OCI-LY7 (cell line): Measurements from ENCODE around the gene VNN1. TPM values are rescaled to one million over a fixed set of nuclear protein-coding genes. Genes with fewer than 3 reads are reported as not detected.

Experiments
- BruUV-seq: library from RNA; stranded (reverse); fragments of 400-500 nt; replicated peaks from 2 replicates; lab custom pipeline; 2021; lab: Mats Ljungman, UMichigan
- CTCF ChIA-PET: fragments of 300-600 bp; sonication (Branson Sonifier 250); formaldehyde crosslinking; loops from one replicate; lab custom pipeline; 2022; ENCODE audit warnings: antibody characterized with exemption; ENCODE audit not compliant: unreplicated experiment; lab: Charles Lee
- POLR2A ChIA-PET: fragments of 300-600 bp; sonication (Branson Sonifier 250); formaldehyde crosslinking; loops from one replicate; lab custom pipeline; 2022; ENCODE audit warnings: antibody characterized with exemption; lab: Charles Lee
- DNase-seq: peaks from one replicate; pipeline ENCODE4 v3.0.0-alpha.2; 2015; ENCODE audit warnings: low spot score
- H2AFZ ChIP-seq: fragments of 200-600 bp; sonication (generic), shearing (Covaris generic); 2 replicates; pipeline ENCODE4 v1.6.1; 2014; ENCODE audit warnings: mild to moderate bottlenecking, antibody characterized with exemption, low read length, moderate library complexity
- H3K27ac ChIP-seq: fragments of 200-600 bp; sonication (generic); 2 replicates; pipeline ENCODE4 v1.5.1; 2014; ENCODE audit warnings: mixed run types, low read depth, mild to moderate bottlenecking, moderate library complexity, low read length, inconsistent platforms; ENCODE audit not compliant: poor library complexity, severe bottlenecking
- H3K36me3 ChIP-seq: fragments of 200-600 bp; sonication (generic); 2 replicates; pipeline ENCODE4 v1.6.1; 2014; ENCODE audit warnings: mild to moderate bottlenecking, antibody characterized with exemption, low read length, moderate library complexity, mixed read lengths; ENCODE audit not compliant: insufficient read depth
- H3K4me1 ChIP-seq: fragments of 200-600 bp; sonication (generic); 2 replicates; pipeline ENCODE4 v1.5.1; 2014; ENCODE audit warnings: mild to moderate bottlenecking, low read length; ENCODE audit not compliant: insufficient read depth, poor library complexity, severe bottlenecking
- H3K4me2 ChIP-seq: fragments of 200-600 bp; sonication (generic); 2 replicates; pipeline ENCODE4 v1.6.1; 2014; ENCODE audit warnings: mild to moderate bottlenecking, low read length
- H3K4me3 ChIP-seq: fragments of 200-600 bp; sonication (generic); 2 replicates; pipeline ENCODE4 v1.5.1; 2014; ENCODE audit warnings: mild to moderate bottlenecking, low read depth, low read length; ENCODE audit not compliant: poor library complexity, severe bottlenecking
- H3K79me2 ChIP-seq: fragments of 200-600 bp; sonication (generic); 2 replicates; pipeline ENCODE4 v1.6.1; 2016; ENCODE audit warnings: low read depth, mild to moderate bottlenecking, low read length, moderate library complexity, mixed read lengths; ENCODE audit not compliant: insufficient read depth
- H3K9me2 ChIP-seq: fragments of 200-600 bp; sonication (generic); 2 replicates; pipeline ENCODE4 v1.6.1; 2016; ENCODE audit warnings: mild to moderate bottlenecking, low read length, mixed read lengths; ENCODE audit not compliant: insufficient read depth
- H3K9me3 ChIP-seq: fragments of 200-600 bp; sonication (generic); 2 replicates; pipeline ENCODE4 v1.6.1; 2014; ENCODE audit warnings: mild to moderate bottlenecking, mixed run types, low read length, mixed read lengths
- H4K20me1 ChIP-seq: fragments of 200-600 bp; sonication (generic); 2 replicates; pipeline ENCODE4 v1.6.1; 2014; ENCODE audit warnings: mild to moderate bottlenecking, antibody characterized with exemption, low read length, moderate library complexity, mixed read lengths; ENCODE audit not compliant: insufficient read depth
- CTCF ChIP-seq: fragments of 200-600 bp; sonication (generic); conservative IDR thresholded peaks from 2 replicates; pipeline ENCODE4 v1.5.1; 2014; ENCODE audit warnings: mild to moderate bottlenecking, antibody characterized with exemption, low read length, moderate library complexity, mixed read lengths
- EZH2phosphoT487 ChIP-seq: fragments of 200-600 bp; sonication (generic); IDR thresholded peaks from 2 replicates; pipeline ENCODE4 v1.6.1; 2018; ENCODE audit warnings: low read depth, borderline replicate concordance, mild to moderate bottlenecking, mixed run types, antibody characterized with exemption, low read length, moderate library complexity, mixed read lengths
- intact Hi-C: fragments of 100-400 bp; cut with micrococcal nuclease; formaldehyde crosslinking; loops from one replicate; pipeline ENCODE4 v1.10.0; 2022; ENCODE audit not compliant: unreplicated experiment
- total RNA-seq, 2 experiments: library from RNA; depleted of rRNA in 1 of 2; stranded (reverse); fragments of >200 nt in 1 of 2; shearing (Covaris generic) in 1 of 2; gene quantifications; 2 replicates each; pipeline ENCODE4 v1.2.3, GENCODE V29; 2014 to 2022

VNN1 gene
- total RNA-seq, 2 experiments from 2014 or later: not detected

- no peaks in the 10 kb centered on the region for H3K9me3 ChIP-seq
- no peak overlapping the region for H3K4me3 ChIP-seq
- intact Hi-C loops: loop anchor here (5.0 kb wide), 3 partner anchors 118 to 382 kb away; no protein-coding TSS in a partner anchor
- no TSS peak for BruUV-seq
- no peaks in the 10 kb centered on the region for H3K36me3 ChIP-seq
- ChIA-PET CTCF (no interaction called here), POLR2A (no interaction called here)
- H3K4me2 ChIP-seq: no peak overlapping the region
- H3K4me1 ChIP-seq: no peaks in the 10 kb centered on the region
- no peaks in the 10 kb centered on the region for H4K20me1 ChIP-seq
- no peaks in the 10 kb centered on the region for H3K9me2 ChIP-seq
- no peak overlapping the region for H2AFZ ChIP-seq
- no peak for DNase-seq
- no peaks in the 10 kb centered on the region for H3K79me2 ChIP-seq
- TF ChIP-seq EZH2phosphoT487: no peak
- TF ChIP-seq CTCF: no peak
- no peak overlapping the region for H3K27ac ChIP-seq
Measured at GRCh38 chr6:132664309-132665034, 49.4 kb downstream of the VNN1 start.

- TF ChIP-seq EZH2phosphoT487 (no peak), CTCF (no peak)
- H3K4me1 ChIP-seq: no peaks in the 10 kb centered on the region
- POLR2A ChIA-PET: no interaction called here
- H3K9me2 ChIP-seq: no peaks in the 10 kb centered on the region
- BruUV-seq: no TSS peak
- no peaks in the 10 kb centered on the region for H3K9me3 ChIP-seq
- CTCF ChIA-PET: no interaction called here
- no peaks in the 10 kb centered on the region for H3K36me3 ChIP-seq
- H3K79me2 ChIP-seq: no peaks in the 10 kb centered on the region
- no peak overlapping the region for H3K4me2 ChIP-seq
- H2AFZ ChIP-seq: no peak overlapping the region
- intact Hi-C loops: loop anchor here (5.0 kb wide), 1 partner anchor 361 kb away; no protein-coding TSS in a partner anchor
- H3K27ac ChIP-seq: no peak overlapping the region
- H4K20me1 ChIP-seq: no peaks in the 10 kb centered on the region
- no peak overlapping the region for H3K4me3 ChIP-seq
- DNase-seq: no peak
Measured at GRCh38 chr6:132663661-132664060, 50.2 kb downstream of the VNN1 start.

GRCh38 chr6:132661906-132662305, 51.9 kb downstream of the VNN1 start:
- CTCF ChIA-PET: no interaction called here
- Histone ChIP-seq H2AFZ (no peak overlapping the region), H3K27ac (no peak overlapping the region), H4K20me1 (no peaks in the 10 kb centered on the region), H3K4me1 (no peaks in the 10 kb centered on the region), H3K4me3 (no peak overlapping the region), H3K4me2 (no peak overlapping the region), H3K36me3 (no peaks in the 10 kb centered on the region), H3K9me2 (no peaks in the 10 kb centered on the region), H3K79me2 (no peaks in the 10 kb centered on the region), H3K9me3 (no peaks in the 10 kb centered on the region)
- POLR2A ChIA-PET: interaction anchor here (0.6 to 1.5 kb wide), 3 partner anchors 11 to 120 kb away, joined by 3 to 6 read pairs (median 5); no protein-coding TSS in a partner anchor
- no TSS peak for BruUV-seq
- no peak for DNase-seq
- TF ChIP-seq EZH2phosphoT487 (no peak), CTCF (no peak)
- intact Hi-C loops: loop anchor here (5.0 kb wide), 1 partner anchor 360 kb away; no protein-coding TSS in a partner anchor
